GM04503 (cell line): Measurements from ENCODE around the gene FAM13A.
"Not testable (repeated sequence)": the region's sequence is repeated elsewhere in the genome, so short reads cannot be mapped to it uniquely, and the experiment has no call there.

Experiments used
- DNase-seq: peaks from one replicate; pipeline ENCODE4 v3.0.0-alpha.2; 2012; ENCODE audit warnings: low read depth

The FAM13A gene

GRCh38 chr4:88958080-88958479 lies 98.9 kb downstream of the FAM13A start:
- DNase-seq: no peak

GRCh38 chr4:88957570-88957969 lies 99.4 kb downstream of the FAM13A start:
- no peak for DNase-seq

- no peak for DNase-seq
Observed at GRCh38 chr4:88955580-88956380, 101.2 kb downstream of the FAM13A start.

- DNase-seq: no peak
Observed at GRCh38 chr4:88953400-88953799, 103.6 kb downstream of the FAM13A start.

GRCh38 chr4:88952081-88952480 lies 104.9 kb downstream of the FAM13A start:
- no peak for DNase-seq

GRCh38 chr4:88949605-88950004 lies 107.4 kb downstream of the FAM13A start:
- no peak for DNase-seq

GRCh38 chr4:88940506-88940905 lies 116.5 kb downstream of the FAM13A start:
- no peak for DNase-seq

- no peak for DNase-seq
Observed at GRCh38 chr4:88939697-88940096, 117.3 kb downstream of the FAM13A start.

- DNase-seq: peak; percentile 83
Observed at GRCh38 chr4:88938138-88938537, 118.8 kb downstream of the FAM13A start.

- no peak for DNase-seq
Observed at GRCh38 chr4:88937081-88937480, 119.9 kb downstream of the FAM13A start.

- DNase-seq: no peak
Observed at GRCh38 chr4:88933414-88934160, 123.4 kb downstream of the FAM13A start.

- DNase-seq: no peak
Observed at GRCh38 chr4:88928852-88929251, 128.1 kb downstream of the FAM13A start.

GRCh38 chr4:88927420-88927819 lies 129.6 kb downstream of the FAM13A start:
- no peak for DNase-seq

- DNase-seq: no peak
Observed at GRCh38 chr4:88919056-88919455, 137.9 kb downstream of the FAM13A start.

GRCh38 chr4:88913181-88913580 lies 143.8 kb downstream of the FAM13A start:
- not testable (repeated sequence) for DNase-seq

- DNase-seq: no peak
Observed at GRCh38 chr4:88911246-88912212, 145.5 kb downstream of the FAM13A start.

- DNase-seq: no peak
Observed at GRCh38 chr4:88910101-88910500, 146.9 kb downstream of the FAM13A start.

- no peak for DNase-seq
Observed at GRCh38 chr4:88908521-88908920, 148.5 kb downstream of the FAM13A start.

GRCh38 chr4:88908003-88908402 lies 149.0 kb downstream of the FAM13A start:
- no peak for DNase-seq

- no peak for DNase-seq
Observed at GRCh38 chr4:88907478-88907877, 149.5 kb downstream of the FAM13A start.

GRCh38 chr4:88904240-88904639 lies 152.7 kb downstream of the FAM13A start:
- not testable (repeated sequence) for DNase-seq

- DNase-seq: peak; percentile 14
Observed at GRCh38 chr4:88900432-88900831, 156.6 kb downstream of the FAM13A start.
